ENCODE results near the gene DYNC2LI1.
A peak's percentile ranks its signal among the peaks of the same experiment; 100 is the strongest.

Gene DYNC2LI1

DNA sequence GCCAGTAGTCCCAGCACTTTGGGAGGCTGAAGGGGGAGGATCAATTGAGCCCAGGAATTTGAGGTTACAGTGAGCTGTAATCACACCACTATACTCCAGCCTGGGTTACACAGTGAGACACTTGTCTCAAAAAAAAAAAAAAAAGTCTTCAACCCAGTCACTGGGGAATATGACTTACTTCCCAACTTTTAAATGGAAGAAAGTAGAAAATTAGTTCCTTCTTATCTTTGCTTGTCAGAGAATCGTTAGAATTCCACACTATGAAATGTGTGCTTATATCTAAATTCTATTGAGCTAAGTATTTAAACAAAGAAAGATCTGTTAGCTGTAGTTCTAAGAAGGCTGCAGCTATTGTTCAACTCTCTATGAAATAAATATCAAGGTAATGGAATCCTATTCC is 22.4 kb downstream of the DYNC2LI1 start:
- Mint-ChIP-seq H3K4me1 (no peaks in the 10 kb centered on the region), H3K27me3 (ENCODE audit: low read depth) (no peaks in the 10 kb centered on the region), H3K27ac (no peak overlapping the region), H3K36me3 (ENCODE audit: low read depth) (peaks cover 31% of the 10 kb centered on the region), H3K9me3 (no peaks in the 10 kb centered on the region), H3K4me3 (no peak overlapping the region)
- TF ChIP-seq, protein P1, sequence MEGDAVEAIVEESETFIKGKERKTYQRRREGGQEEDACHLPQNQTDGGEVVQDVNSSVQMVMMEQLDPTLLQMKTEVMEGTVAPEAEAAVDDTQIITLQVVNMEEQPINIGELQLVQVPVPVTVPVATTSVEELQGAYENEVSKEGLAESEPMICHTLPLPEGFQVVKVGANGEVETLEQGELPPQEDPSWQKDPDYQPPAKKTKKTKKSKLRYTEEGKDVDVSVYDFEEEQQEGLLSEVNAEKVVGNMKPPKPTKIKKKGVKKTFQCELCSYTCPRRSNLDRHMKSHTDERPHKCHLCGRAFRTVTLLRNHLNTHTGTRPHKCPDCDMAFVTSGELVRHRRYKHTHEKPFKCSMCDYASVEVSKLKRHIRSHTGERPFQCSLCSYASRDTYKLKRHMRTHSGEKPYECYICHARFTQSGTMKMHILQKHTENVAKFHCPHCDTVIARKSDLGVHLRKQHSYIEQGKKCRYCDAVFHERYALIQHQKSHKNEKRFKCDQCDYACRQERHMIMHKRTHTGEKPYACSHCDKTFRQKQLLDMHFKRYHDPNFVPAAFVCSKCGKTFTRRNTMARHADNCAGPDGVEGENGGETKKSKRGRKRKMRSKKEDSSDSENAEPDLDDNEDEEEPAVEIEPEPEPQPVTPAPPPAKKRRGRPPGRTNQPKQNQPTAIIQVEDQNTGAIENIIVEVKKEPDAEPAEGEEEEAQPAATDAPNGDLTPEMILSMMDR (IDR thresholded peaks at IDR 0.05; ENCODE audit: unreplicated experiment in 3 of 3), result no peak

DNA sequence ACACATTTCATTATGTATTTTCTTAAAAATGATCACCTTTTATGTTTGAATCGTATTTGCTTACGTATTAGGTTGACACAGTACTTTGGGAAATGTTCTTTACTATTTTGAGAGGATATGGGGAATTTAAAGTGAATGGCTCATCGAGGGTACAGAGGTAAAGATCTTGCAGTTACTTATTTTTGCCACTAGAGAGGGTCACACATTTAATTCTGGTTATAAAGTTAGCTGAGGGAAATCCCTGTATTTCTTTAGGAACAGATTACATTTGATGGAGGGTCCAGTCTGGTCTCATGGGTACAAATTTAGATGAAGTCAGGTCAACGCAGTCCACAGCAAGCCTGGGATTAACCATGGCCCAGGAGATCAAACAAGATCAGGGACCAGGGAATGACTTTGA is 24.5 kb downstream of the DYNC2LI1 start:
- H3K9me3 Mint-ChIP-seq, result no peaks in the 10 kb centered on the region
- no peak overlapping the region for H3K27ac Mint-ChIP-seq
- peaks cover 34% of the 10 kb centered on the region for H3K36me3 Mint-ChIP-seq (ENCODE audit: low read depth)
- H3K27me3 Mint-ChIP-seq (ENCODE audit: low read depth), result no peaks in the 10 kb centered on the region
- TF ChIP-seq, protein P1 (IDR thresholded peaks at IDR 0.05; ENCODE audit: unreplicated experiment in 3 of 3), result no peak
- no peak overlapping the region for H3K4me3 Mint-ChIP-seq
- H3K4me1 Mint-ChIP-seq, result no peaks in the 10 kb centered on the region

DNA sequence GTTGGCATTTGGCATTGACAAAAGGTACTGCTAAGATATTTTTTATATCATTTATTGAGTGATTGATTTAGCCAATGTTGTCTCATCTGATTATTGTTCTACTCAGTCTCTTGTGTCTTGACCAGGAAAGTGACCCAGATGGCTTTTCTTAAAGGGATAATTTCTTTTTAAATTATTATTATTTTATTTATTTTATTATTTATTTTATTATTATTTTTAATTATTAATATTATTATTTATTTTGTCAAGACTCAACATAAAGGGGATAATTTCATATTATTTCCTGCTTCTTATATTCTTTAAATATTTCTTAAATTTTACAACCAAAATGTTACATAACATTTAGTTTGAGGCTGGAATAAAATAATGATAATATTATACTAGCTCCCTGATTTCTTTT is 27.1 kb downstream of the DYNC2LI1 start:
- Mint-ChIP-seq H3K27ac (no peak overlapping the region), H3K27me3 (ENCODE audit: low read depth) (no peaks in the 10 kb centered on the region), H3K9me3 (no peaks in the 10 kb centered on the region), H3K36me3 (ENCODE audit: low read depth) (peaks cover 33% of the 10 kb centered on the region), H3K4me1 (no peaks in the 10 kb centered on the region), H3K4me3 (no peak overlapping the region)
- TF ChIP-seq, protein P1 (IDR thresholded peaks at IDR 0.05; ENCODE audit: unreplicated experiment in 3 of 3), result no peak

DNA sequence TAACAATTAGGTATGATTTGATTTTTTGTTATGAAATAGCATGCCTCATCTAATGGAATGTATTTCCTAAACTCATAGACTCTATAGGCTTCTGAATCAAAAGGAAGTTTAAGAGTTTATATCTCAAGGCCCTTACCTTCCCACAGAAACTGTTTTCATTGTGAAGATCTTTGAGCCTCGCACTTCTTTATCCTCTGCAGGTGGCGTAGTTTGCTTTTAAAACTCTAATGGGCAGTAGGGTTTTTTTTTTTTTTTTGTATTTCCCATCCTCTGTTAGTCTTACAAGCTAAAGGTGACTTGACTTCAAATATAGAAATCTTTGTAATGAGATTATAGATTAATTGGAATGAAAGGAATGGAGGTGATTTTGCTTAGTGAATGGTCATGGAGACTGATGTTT is 28.3 kb downstream of the DYNC2LI1 start:
- TF ChIP-seq, protein P1 (IDR thresholded peaks at IDR 0.05; ENCODE audit: unreplicated experiment in 3 of 3), result no peak
- Mint-ChIP-seq H3K4me3 (no peak overlapping the region), H3K27ac (no peak overlapping the region), H3K4me1 (no peaks in the 10 kb centered on the region), H3K27me3 (ENCODE audit: low read depth) (no peaks in the 10 kb centered on the region), H3K9me3 (no peaks in the 10 kb centered on the region), H3K36me3 (ENCODE audit: low read depth) (peaks cover 39% of the 10 kb centered on the region)

DNA sequence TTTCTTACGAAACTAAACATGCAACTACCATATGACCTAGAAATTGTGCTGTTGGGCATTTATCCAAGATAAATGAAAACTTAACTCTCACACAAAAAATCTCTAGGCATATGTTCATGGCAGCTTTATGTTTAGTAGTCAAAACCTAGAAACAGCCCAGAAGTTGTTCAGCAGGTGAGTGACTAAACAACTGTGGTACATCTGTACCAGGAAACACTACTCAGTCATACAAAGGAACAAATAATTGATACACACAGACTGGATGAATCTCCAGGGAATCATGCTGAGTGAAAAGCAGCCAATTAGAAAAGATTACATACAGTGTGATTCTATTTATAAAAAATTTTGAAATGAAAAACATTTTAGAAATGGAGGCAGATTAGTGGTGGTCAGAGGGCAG is 29.3 kb downstream of the DYNC2LI1 start:
- Mint-ChIP-seq H3K9me3 (no peaks in the 10 kb centered on the region), H3K4me3 (no peak overlapping the region), H3K4me1 (no peaks in the 10 kb centered on the region), H3K27ac (no peak overlapping the region), H3K27me3 (ENCODE audit: low read depth) (no peaks in the 10 kb centered on the region), H3K36me3 (ENCODE audit: low read depth) (peaks cover 41% of the 10 kb centered on the region)
- TF ChIP-seq, protein P1 (IDR thresholded peaks at IDR 0.05; ENCODE audit: unreplicated experiment in 3 of 3), result no peak

DNA sequence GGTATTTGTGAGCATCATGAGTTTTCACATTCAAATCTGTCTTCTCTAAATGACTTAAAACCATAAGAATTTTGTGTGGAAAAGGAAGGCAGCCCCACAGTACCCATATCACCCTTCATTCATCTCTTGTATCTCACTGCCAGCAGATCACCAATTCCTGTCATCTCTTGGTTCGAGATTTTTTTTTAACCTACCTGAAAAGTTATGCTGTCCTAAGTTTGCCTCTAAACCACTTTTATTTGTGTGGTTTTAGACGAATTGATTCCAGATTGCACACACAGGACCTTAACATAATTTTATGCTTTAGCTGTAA is 32.8 kb downstream of the DYNC2LI1 start:
- no peaks in the 10 kb centered on the region for H3K9me3 Mint-ChIP-seq
- peaks cover 48% of the 10 kb centered on the region for H3K36me3 Mint-ChIP-seq (ENCODE audit: low read depth)
- peak overlapping the region in 1 of 3 experiments; percentile 87 for H3K27ac Mint-ChIP-seq
- no peak overlapping the region for H3K4me3 Mint-ChIP-seq
- H3K27me3 Mint-ChIP-seq (ENCODE audit: low read depth), result no peaks in the 10 kb centered on the region
- no peaks in the 10 kb centered on the region for H3K4me1 Mint-ChIP-seq
- TF ChIP-seq, protein P1 (IDR thresholded peaks at IDR 0.05; ENCODE audit: unreplicated experiment in 3 of 3), result no peak
